GM08714 (cell line): Measurements from ENCODE around the gene COBL.

ENCODE experiments used
- H3K4me3 ChIP-seq: fragments of 200-500 bp; sonication (Bioruptor generic); 2 replicates; pipeline ENCODE4 v1.5.1; 2014; ENCODE audit warnings: mild to moderate bottlenecking, low read length, inconsistent platforms
- ZNF274 ChIP-seq: IDR thresholded peaks from 2 replicates; pipeline ENCODE4 v1.6.1; 2012; ENCODE audit warnings: mild to moderate bottlenecking, low read depth, low read length

COBL gene

GRCh38 chr7:51104278-51104677 lies 212.3 kb downstream of the COBL start:
- no peak overlapping the region for H3K4me3 ChIP-seq
- TF ChIP-seq ZNF274: no peak

- H3K4me3 ChIP-seq: no peak overlapping the region
- no peak for TF ChIP-seq ZNF274
Measured at GRCh38 chr7:51103718-51104117, 212.9 kb downstream of the COBL start.

- H3K4me3 ChIP-seq: no peak overlapping the region
- no peak for TF ChIP-seq ZNF274
Measured at GRCh38 chr7:51102828-51103227, 213.8 kb downstream of the COBL start.

- H3K4me3 ChIP-seq: no peak overlapping the region
Measured at GRCh38 chr7:51101111-51101757, 215.4 kb downstream of the COBL start.

GRCh38 chr7:51090411-51090810 lies 226.2 kb downstream of the COBL start:
- no peak for TF ChIP-seq ZNF274
- no peak overlapping the region for H3K4me3 ChIP-seq

More at GRCh38 chr7:51101111-51101757, 215.4 kb downstream of the COBL start:
- no peak for TF ChIP-seq ZNF274

GRCh38 chr7:51085034-51085692 lies 231.4 kb downstream of the COBL start:
- no peak for TF ChIP-seq ZNF274
- H3K4me3 ChIP-seq: no peak overlapping the region

- TF ChIP-seq ZNF274: no peak
- no peak overlapping the region for H3K4me3 ChIP-seq
Measured at GRCh38 chr7:51084121-51084520, 232.5 kb downstream of the COBL start.

GRCh38 chr7:51082940-51083533 lies 233.6 kb downstream of the COBL start:
- no peak for TF ChIP-seq ZNF274
- H3K4me3 ChIP-seq: no peak overlapping the region

GRCh38 chr7:51082096-51082840 lies 234.3 kb downstream of the COBL start:
- no peak for TF ChIP-seq ZNF274
- H3K4me3 ChIP-seq: no peak overlapping the region

GRCh38 chr7:51081270-51081890 lies 235.2 kb downstream of the COBL start:
- H3K4me3 ChIP-seq: no peak overlapping the region
- no peak for TF ChIP-seq ZNF274

GRCh38 chr7:51080622-51081269 lies 235.9 kb downstream of the COBL start:
- H3K4me3 ChIP-seq: no peak overlapping the region
- no peak for TF ChIP-seq ZNF274

GRCh38 chr7:51080216-51080615 lies 236.4 kb downstream of the COBL start:
- TF ChIP-seq ZNF274: no peak
- H3K4me3 ChIP-seq: no peak overlapping the region

- no peak overlapping the region for H3K4me3 ChIP-seq
- TF ChIP-seq ZNF274: no peak
Measured at GRCh38 chr7:51079494-51079893, 237.1 kb downstream of the COBL start.

GRCh38 chr7:51078653-51079052 lies 238.0 kb downstream of the COBL start:
- TF ChIP-seq ZNF274: no peak
- no peak overlapping the region for H3K4me3 ChIP-seq

- TF ChIP-seq ZNF274: no peak
- no peak overlapping the region for H3K4me3 ChIP-seq
Measured at GRCh38 chr7:51077987-51078370, 238.6 kb downstream of the COBL start.
